ENCODE results near the gene NOL6. TPM values are rescaled to one million over a fixed set of nuclear protein-coding genes. Genes with fewer than 3 reads are reported as not detected.

The NOL6 gene
- total RNA-seq: 32.9 and 34.9 TPM in 2 replicates

GRCh38 chr9:33473643-33474352, at the start of gene NOL6:
TSS of gene NOL6 (minus strand) at chr9:33473924. CDS start at chr9:33473842, 82 bp downstream.

GRCh38 chr9:33446946-33447798, 26.6 kb downstream of the NOL6 start, which contains the start of gene AQP3:
TSS of gene AQP3 (minus strand) at chr9:33447593. CDS start at chr9:33447530, 63 bp downstream.

Small RNAs within 50 kb of the gene (small RNA-seq; reads per million reads assigned to genes)
- not detected for gene AL356218.2
- gene MIR6851: not detected

Other genes starting within 250 kb of the NOL6 start
- not detected in 2 replicates for gene SPINK4, start 233.8 kb downstream of the NOL6 start, total RNA-seq
- gene BAG1, start 209.2 kb downstream of the NOL6 start, total RNA-seq: 21.9 and 25.0 TPM in 2 replicates
- gene CHMP5, start 208.9 kb downstream of the NOL6 start, total RNA-seq: 45.6 and 55.6 TPM in 2 replicates
- 38.3 and 40.3 TPM in 2 replicates for gene NFX1, start 183.4 kb downstream of the NOL6 start, total RNA-seq
- not detected in 2 replicates for gene AQP7, start 71.4 kb downstream of the NOL6 start, total RNA-seq
- 0.24 and 0.32 TPM in 2 replicates for gene AQP3, start 26.3 kb downstream of the NOL6 start, total RNA-seq
- gene ANKRD18B, start 50.3 kb upstream of the NOL6 start, total RNA-seq: not detected in 2 replicates